SH-SY5Y (cell line): Measurements from ENCODE around the gene RASD2.

Experiments
- GATA2 ChIP-seq: IDR thresholded peaks from 2 replicates; pipeline ENCODE4 v1.6.1; 2011; ENCODE audit warnings: mild to moderate bottlenecking, low read depth, low read length
- GATA3 ChIP-seq: IDR thresholded peaks from 2 replicates; pipeline ENCODE4 v1.6.1; 2011; ENCODE audit warnings: low read depth, mild to moderate bottlenecking, low read length, moderate library complexity

GRCh38 chr22:35576671-35577070, 36.0 kb downstream of the RASD2 start:
- no peak for TF ChIP-seq GATA3
- no peak for TF ChIP-seq GATA2
